HepG2 (cell line): Measurements from ENCODE around the gene ZKSCAN2. TPM values are rescaled to one million over a fixed set of nuclear protein-coding genes. Genes with fewer than 3 reads are reported as not detected.
A peak's percentile ranks its signal among the peaks of the same experiment; 100 is the strongest.

Experiments used
- ARHGAP35 ChIP-seq: sonication (generic); formaldehyde crosslinking; IDR thresholded peaks from 2 replicates; pipeline ENCODE4 v1.9.0; 2022; ENCODE audit warnings: mild to moderate bottlenecking, inconsistent platforms, moderate library complexity, missing genetic modification reagents, borderline replicate concordance
- GLMP ChIP-seq: sonication (generic); formaldehyde crosslinking; IDR thresholded peaks from 2 replicates; pipeline ENCODE4 v1.9.0; 2021; ENCODE audit warnings: missing genetic modification reagents, mild to moderate bottlenecking, borderline replicate concordance
- HINFP ChIP-seq: sonication (generic); formaldehyde crosslinking; IDR thresholded peaks from 2 replicates; pipeline ENCODE4 v1.4.0; 2020; ENCODE audit warnings: low read depth, mild to moderate bottlenecking, missing genetic modification reagents
- KDM2A ChIP-seq: sonication (generic); formaldehyde crosslinking; IDR thresholded peaks from 2 replicates; pipeline ENCODE4 v1.4.0; 2020; ENCODE audit warnings: low read depth, missing genetic modification reagents, borderline replicate concordance
- ONECUT2 ChIP-seq: sonication (generic); formaldehyde crosslinking; IDR thresholded peaks from 2 replicates; pipeline ENCODE4 v1.4.0; 2020; ENCODE audit warnings: missing genetic modification reagents
- POGZ ChIP-seq: sonication (generic); formaldehyde crosslinking; IDR thresholded peaks from 2 replicates; pipeline ENCODE4 v1.4.0; 2020; ENCODE audit warnings: mild to moderate bottlenecking, missing genetic modification reagents
- POLR2AphosphoS2 ChIP-seq: IDR thresholded peaks from 2 replicates; pipeline ENCODE4 v1.6.1; 2011; ENCODE audit warnings: low read depth, low read length, improper control_type of control experiment
- RXRB ChIP-seq: IDR thresholded peaks from 2 replicates; pipeline ENCODE4 v1.6.1; 2016; ENCODE audit warnings: borderline replicate concordance, missing genetic modification reagents, missing compliant biosample characterization
- SKIL ChIP-seq: sonication (generic); formaldehyde crosslinking; IDR thresholded peaks from 2 replicates; pipeline ENCODE4 v1.8.0; 2022; ENCODE audit warnings: missing genetic modification reagents, mild to moderate bottlenecking, moderate library complexity, borderline replicate concordance
- SP2 ChIP-seq: sonication (generic); formaldehyde crosslinking; IDR thresholded peaks from 2 replicates; pipeline ENCODE4 v1.5.1; 2020; ENCODE audit warnings: mild to moderate bottlenecking, missing genetic modification reagents
- ZNF3 ChIP-seq: IDR thresholded peaks from 2 replicates; pipeline ENCODE4 v1.7.0; 2017; ENCODE audit warnings: inconsistent platforms
- ZNF33B ChIP-seq: sonication (generic); formaldehyde crosslinking; IDR thresholded peaks from 2 replicates; pipeline ENCODE4 v1.5.1; 2020; ENCODE audit warnings: mild to moderate bottlenecking, missing genetic modification reagents
- ZNF460 ChIP-seq: sonication (generic); formaldehyde crosslinking; IDR thresholded peaks from 2 replicates; pipeline ENCODE4 v1.5.1; 2020; ENCODE audit warnings: missing genetic modification reagents, mild to moderate bottlenecking, borderline replicate concordance
- ZNF629 ChIP-seq: sonication (generic); formaldehyde crosslinking; conservative IDR thresholded peaks from 2 replicates; pipeline ENCODE4 v1.5.0; 2020; ENCODE audit warnings: missing genetic modification reagents
- ZNF709 ChIP-seq: sonication (generic); formaldehyde crosslinking; IDR thresholded peaks from 2 replicates; pipeline ENCODE4 v1.5.0; 2020; ENCODE audit warnings: mild to moderate bottlenecking, missing genetic modification reagents
- polyA plus RNA-seq, 8 experiments: library from polyadenylated mRNA; depleted of rRNA in 3 of 8; stranded (reverse) in 7 of 8; unstranded in 1 of 8; fragments of >200 nt; fragmentation: Illumina TruSeq in 4 of 8; extraction: Trizol in 4 of 8; gene quantifications; 2 replicates each; pipeline versions ENCODE4 v1.2.1 to v1.2.3, GENCODE V29; 2011 to 2016; ENCODE audit warnings: low read depth in 4 of 8, missing spikeins in 1 of 8, mixed read lengths in 1 of 8; ENCODE audit not compliant: insufficient read depth in 1 of 8
- total RNA-seq, 5 experiments: library from RNA; depleted of rRNA; stranded (reverse); fragments of >200 nt; fragmentation: Illumina TruSeq; extraction: Trizol; gene quantifications; 2 replicates each; pipeline ENCODE4 v1.2.3, GENCODE V29; 2016; ENCODE audit warnings: low read depth in 1 of 5
- TF ChIP-seq, protein P1 (sequence below): sonication (generic); formaldehyde crosslinking; conservative IDR thresholded peaks from 2 replicates; pipeline ENCODE4 v1.8.0; 2022; ENCODE audit warnings: missing genetic modification reagents
- TF ChIP-seq, protein P2 (sequence below): sonication (generic); formaldehyde crosslinking; IDR thresholded peaks from 2 replicates; pipeline ENCODE4 v1.4.0; 2020; ENCODE audit warnings: mild to moderate bottlenecking, missing genetic modification reagents, borderline replicate concordance

Gene ZKSCAN2
- total and polyA plus RNA-seq, 2 of the 13 experiments (the other 11 are each of a cell fraction or from before 2014, with no cell fraction given) = 4.2 to 11.1 TPM

DNA sequence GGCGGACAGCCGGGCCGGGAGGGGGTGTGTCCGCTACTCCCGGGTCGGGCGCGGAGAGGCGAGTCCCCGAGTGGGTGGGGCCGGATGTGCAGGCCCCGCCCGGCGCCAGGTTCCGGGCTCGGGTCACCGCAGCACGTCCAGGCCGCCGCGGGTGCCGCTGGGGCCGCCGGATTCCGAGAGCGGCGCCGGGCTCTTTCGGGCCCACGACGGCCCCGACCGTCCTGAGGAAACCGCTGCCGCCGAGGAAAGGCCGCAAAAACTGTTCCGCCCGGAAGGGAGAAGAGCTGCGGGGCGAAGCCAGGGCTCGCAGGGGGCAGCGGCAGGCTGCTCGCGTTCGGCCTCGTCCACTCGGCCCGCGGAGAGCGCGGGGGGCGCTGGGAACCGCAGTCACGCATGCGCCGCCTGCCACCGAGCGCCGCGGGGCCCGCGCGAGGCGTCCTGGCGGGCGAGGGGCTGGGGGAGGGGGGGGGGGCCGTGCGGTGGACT, at the start of gene ZKSCAN2 (continued):
- no peak for TF ChIP-seq GLMP (CRISPR knock-in tag)
- no peak; the same call in 1 of the 2 replicates for TF ChIP-seq ZNF629
- no peak for TF ChIP-seq ZNF460
- peak; percentile 82; the same call in 1 of the 2 replicates for TF ChIP-seq ZNF709 (CRISPR knock-in tag)
- TF ChIP-seq, protein P1, sequence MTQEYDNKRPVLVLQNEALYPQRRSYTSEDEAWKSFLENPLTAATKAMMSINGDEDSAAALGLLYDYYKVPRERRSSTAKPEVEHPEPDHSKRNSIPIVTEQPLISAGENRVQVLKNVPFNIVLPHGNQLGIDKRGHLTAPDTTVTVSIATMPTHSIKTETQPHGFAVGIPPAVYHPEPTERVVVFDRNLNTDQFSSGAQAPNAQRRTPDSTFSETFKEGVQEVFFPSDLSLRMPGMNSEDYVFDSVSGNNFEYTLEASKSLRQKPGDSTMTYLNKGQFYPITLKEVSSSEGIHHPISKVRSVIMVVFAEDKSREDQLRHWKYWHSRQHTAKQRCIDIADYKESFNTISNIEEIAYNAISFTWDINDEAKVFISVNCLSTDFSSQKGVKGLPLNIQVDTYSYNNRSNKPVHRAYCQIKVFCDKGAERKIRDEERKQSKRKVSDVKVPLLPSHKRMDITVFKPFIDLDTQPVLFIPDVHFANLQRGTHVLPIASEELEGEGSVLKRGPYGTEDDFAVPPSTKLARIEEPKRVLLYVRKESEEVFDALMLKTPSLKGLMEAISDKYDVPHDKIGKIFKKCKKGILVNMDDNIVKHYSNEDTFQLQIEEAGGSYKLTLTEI = no peak
- no peak for TF ChIP-seq ZNF3 (CRISPR knock-in tag)
- TF ChIP-seq POLR2AphosphoS2 = no peak
- peak; percentile 55; the same call in 1 of the 2 replicates for TF ChIP-seq SP2 (CRISPR knock-in tag)
- no peak for TF ChIP-seq HINFP (CRISPR knock-in tag)
- no peak for TF ChIP-seq POGZ
- no peak; the same call in 1 of the 2 replicates for TF ChIP-seq SKIL (CRISPR knock-in tag)
- TF ChIP-seq ONECUT2 = no peak
- TF ChIP-seq, protein P2, sequence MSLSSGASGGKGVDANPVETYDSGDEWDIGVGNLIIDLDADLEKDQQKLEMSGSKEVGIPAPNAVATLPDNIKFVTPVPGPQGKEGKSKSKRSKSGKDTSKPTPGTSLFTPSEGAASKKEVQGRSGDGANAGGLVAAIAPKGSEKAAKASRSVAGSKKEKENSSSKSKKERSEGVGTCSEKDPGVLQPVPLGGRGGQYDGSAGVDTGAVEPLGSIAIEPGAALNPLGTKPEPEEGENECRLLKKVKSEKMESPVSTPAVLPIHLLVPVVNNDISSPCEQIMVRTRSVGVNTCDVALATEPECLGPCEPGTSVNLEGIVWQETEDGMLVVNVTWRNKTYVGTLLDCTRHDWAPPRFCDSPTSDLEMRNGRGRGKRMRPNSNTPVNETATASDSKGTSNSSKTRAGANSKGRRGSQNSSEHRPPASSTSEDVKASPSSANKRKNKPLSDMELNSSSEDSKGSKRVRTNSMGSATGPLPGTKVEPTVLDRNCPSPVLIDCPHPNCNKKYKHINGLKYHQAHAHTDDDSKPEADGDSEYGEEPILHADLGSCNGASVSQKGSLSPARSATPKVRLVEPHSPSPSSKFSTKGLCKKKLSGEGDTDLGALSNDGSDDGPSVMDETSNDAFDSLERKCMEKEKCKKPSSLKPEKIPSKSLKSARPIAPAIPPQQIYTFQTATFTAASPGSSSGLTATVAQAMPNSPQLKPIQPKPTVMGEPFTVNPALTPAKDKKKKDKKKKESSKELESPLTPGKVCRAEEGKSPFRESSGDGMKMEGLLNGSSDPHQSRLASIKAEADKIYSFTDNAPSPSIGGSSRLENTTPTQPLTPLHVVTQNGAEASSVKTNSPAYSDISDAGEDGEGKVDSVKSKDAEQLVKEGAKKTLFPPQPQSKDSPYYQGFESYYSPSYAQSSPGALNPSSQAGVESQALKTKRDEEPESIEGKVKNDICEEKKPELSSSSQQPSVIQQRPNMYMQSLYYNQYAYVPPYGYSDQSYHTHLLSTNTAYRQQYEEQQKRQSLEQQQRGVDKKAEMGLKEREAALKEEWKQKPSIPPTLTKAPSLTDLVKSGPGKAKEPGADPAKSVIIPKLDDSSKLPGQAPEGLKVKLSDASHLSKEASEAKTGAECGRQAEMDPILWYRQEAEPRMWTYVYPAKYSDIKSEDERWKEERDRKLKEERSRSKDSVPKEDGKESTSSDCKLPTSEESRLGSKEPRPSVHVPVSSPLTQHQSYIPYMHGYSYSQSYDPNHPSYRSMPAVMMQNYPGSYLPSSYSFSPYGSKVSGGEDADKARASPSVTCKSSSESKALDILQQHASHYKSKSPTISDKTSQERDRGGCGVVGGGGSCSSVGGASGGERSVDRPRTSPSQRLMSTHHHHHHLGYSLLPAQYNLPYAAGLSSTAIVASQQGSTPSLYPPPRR (CRISPR knock-in tag) = peak; percentile 8; the same call in 1 of the 2 replicates
- no peak for TF ChIP-seq KDM2A (CRISPR knock-in tag)
- no peak; the same call in 1 of the 2 replicates for TF ChIP-seq ZNF33B (CRISPR knock-in tag)
- no peak for TF ChIP-seq RXRB (CRISPR knock-in tag)
- TF ChIP-seq ARHGAP35 = peak; percentile 87
